DOHH2 (cell line): ENCODE measurements around the gene CCDC28B.

Experiments
- EZH2phosphoT487 ChIP-seq: fragments of 200-600 bp; sonication (generic); IDR thresholded peaks from 2 replicates; pipeline ENCODE4 v1.6.1; 2017; ENCODE audit warnings: borderline replicate concordance, mild to moderate bottlenecking, antibody characterized with exemption, low read length, moderate library complexity, mixed read lengths
- TF ChIP-seq, protein P1 (sequence below): fragments of 200-600 bp; sonication (generic); IDR thresholded peaks from one replicate; pipeline ENCODE4 v1.5.1; 2014; ENCODE audit warnings: antibody characterized with exemption, mild to moderate bottlenecking, low read depth, low read length; ENCODE audit not compliant: poor library complexity, severe bottlenecking

DNA sequence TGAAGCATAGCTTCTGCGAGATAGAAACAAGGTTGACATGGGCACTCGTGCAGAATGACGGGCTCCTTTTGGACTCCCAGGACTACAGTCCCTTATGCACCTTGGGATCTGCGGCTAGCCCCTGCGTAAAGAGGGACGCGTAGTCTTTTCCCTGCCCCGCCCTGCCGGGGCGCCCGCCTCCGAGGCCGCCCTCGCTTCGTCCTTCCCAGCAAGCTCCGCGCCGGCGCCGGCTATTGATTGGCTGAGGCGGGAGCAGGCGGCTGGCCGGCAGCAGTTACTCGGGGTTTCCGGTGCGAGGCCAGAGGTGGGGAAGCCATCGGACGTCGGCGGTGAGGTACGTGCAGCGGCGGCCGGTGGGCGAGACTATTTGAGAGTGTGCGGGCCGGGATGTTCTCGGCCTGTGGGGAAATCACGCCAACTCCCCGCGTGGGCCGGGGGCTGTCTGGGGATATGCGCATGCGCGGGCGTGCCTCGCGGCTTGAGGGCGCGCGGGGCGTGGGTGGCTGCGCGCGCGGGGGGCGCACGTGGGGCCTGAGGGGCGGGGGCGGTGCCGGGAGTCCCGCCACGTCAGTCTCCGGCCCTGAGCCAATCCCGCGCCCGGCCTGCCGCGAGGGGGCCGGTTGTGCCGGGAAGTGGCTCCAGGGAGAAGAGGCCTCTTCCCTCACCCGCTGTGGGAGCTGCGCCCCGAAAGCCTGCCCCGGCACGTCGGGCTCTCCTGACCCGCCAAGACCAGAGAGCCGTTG is 20.8 kb upstream of the CCDC28B start, which contains the start of gene TXLNA:
- TF ChIP-seq, protein P1, sequence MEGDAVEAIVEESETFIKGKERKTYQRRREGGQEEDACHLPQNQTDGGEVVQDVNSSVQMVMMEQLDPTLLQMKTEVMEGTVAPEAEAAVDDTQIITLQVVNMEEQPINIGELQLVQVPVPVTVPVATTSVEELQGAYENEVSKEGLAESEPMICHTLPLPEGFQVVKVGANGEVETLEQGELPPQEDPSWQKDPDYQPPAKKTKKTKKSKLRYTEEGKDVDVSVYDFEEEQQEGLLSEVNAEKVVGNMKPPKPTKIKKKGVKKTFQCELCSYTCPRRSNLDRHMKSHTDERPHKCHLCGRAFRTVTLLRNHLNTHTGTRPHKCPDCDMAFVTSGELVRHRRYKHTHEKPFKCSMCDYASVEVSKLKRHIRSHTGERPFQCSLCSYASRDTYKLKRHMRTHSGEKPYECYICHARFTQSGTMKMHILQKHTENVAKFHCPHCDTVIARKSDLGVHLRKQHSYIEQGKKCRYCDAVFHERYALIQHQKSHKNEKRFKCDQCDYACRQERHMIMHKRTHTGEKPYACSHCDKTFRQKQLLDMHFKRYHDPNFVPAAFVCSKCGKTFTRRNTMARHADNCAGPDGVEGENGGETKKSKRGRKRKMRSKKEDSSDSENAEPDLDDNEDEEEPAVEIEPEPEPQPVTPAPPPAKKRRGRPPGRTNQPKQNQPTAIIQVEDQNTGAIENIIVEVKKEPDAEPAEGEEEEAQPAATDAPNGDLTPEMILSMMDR = no peak
- TF ChIP-seq EZH2phosphoT487 = no peak
